Lung (tissue), 12 donors: ENCODE measurements around the gene CFHR2. TPM values are rescaled to one million over a fixed set of nuclear protein-coding genes. Genes with fewer than 3 reads are reported as not detected.

Experiments
- ATAC-seq: fragments of 200-7000 bp; cut with Tn5 transposase; one replicate; pipeline ENCODE4 v1.9.1; 2020; ENCODE audit warnings: moderate number of reproducible peaks; ENCODE audit not compliant: insufficient read depth, low FRiP score
- DNase-seq, 3 donors: peaks; one replicate each; pipeline ENCODE4 v3.0.0-alpha.2; 2013 to 2017
- H3K27ac ChIP-seq, 2 donors: one replicate each; pipeline ENCODE4 v1.5.1; 2013; ENCODE audit warnings: mild to moderate bottlenecking in 2 of 2, moderate library complexity in 2 of 2, control low read depth in 1 of 2, inconsistent platforms in 1 of 2, low read depth in 1 of 2, low read length in 1 of 2
- H3K27me3 ChIP-seq, 3 donors: one replicate each; pipeline ENCODE4 v1.5.1; 2013; ENCODE audit warnings: low read length in 2 of 3; ENCODE audit not compliant: control insufficient read depth in 3 of 3, insufficient read depth in 3 of 3
- H3K36me3 ChIP-seq, 4 donors: one replicate each; pipeline ENCODE4 v1.5.1; 2013; ENCODE audit warnings: low read length in 4 of 4, mild to moderate bottlenecking in 1 of 4, moderate library complexity in 1 of 4; ENCODE audit not compliant: control insufficient read depth in 4 of 4, insufficient read depth in 4 of 4
- H3K4me1 ChIP-seq, 5 donors: one replicate each; pipeline ENCODE4 v1.5.1; 2013; ENCODE audit warnings: low read length in 5 of 5, mild to moderate bottlenecking in 2 of 5, moderate library complexity in 1 of 5; ENCODE audit not compliant: control insufficient read depth in 5 of 5, insufficient read depth in 5 of 5
- H3K4me3 ChIP-seq: one replicate; pipeline ENCODE4 v1.5.1; 2013; ENCODE audit warnings: mild to moderate bottlenecking, control low read depth, moderate library complexity
- H3K9ac ChIP-seq, 2 donors: one replicate each; pipeline ENCODE4 v1.5.1; 2013; ENCODE audit warnings: low read length in 2 of 2, control low read depth in 1 of 2; ENCODE audit not compliant: insufficient read depth in 1 of 2
- H3K9me3 ChIP-seq, 4 donors: one replicate each; pipeline ENCODE4 v1.5.1; 2013; ENCODE audit warnings: low read length in 3 of 4, mild to moderate bottlenecking in 1 of 4, moderate library complexity in 1 of 4; ENCODE audit not compliant: control insufficient read depth in 4 of 4, insufficient read depth in 3 of 4
- CTCF ChIP-seq: IDR thresholded peaks from 2 replicates; pipeline ENCODE4 v1.5.1; 2012; ENCODE audit warnings: mild to moderate bottlenecking; ENCODE audit errors: control extremely low read depth, extremely low read depth
- WGBS, 2 donors: extraction: QIAGEN DNeasy Blood & Tissue Kit; methylation state at CpG; one replicate each; pipeline ENCODE4 v1.1.7; 2013; 5-methylcytosine and 5-hydroxymethylcytosine counted together
- polyA plus RNA-seq, 2 donors: library from polyadenylated mRNA; stranded (reverse); fragments of 200-250 nt; gene quantifications; one replicate each; pipeline ENCODE4 v1.2.1, GENCODE V29; 2013
- total RNA-seq, 2 donors: library from RNA; depleted of rRNA in 1 of 2; stranded (reverse); fragments of >200 nt in 1 of 2; gene quantifications; one replicate each; pipeline ENCODE4 v1.2.1, GENCODE V29; 2014 to 2021
- donor health status: control.
- donor health status: control.
- donor health status: Bipolar disorder and iron deficiency.
- donor health status: healthy.
- donor health status: DM: yes; HTN: yes; CAD: no.

The CFHR2 gene
- total and polyA plus RNA-seq, 4 donors: 0.28 TPM; not detected in 3

DNA sequence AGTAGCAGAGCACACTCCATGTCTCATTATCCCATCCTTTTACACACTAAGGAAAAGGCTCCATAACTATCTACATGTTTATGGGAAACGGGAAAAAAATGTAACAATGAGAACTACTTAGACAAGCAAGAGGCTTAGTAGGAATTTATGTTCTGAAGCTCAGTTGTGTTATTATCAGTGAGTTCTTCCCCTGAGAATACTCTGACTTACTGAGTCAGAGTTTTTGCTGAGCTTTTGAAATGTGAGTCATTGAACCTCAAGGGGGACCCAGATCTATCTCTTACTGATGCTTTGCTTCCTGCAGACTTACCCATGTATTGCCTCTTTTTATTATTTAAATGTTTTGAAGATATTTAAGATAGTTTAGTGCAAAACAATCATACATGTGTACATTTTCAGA is 53.9 kb downstream of the CFHR2 start:
- H3K36me3 ChIP-seq: no peaks in the 10 kb centered on the region
- DNase-seq (no peak), ATAC-seq (no peak)
- no peak for TF ChIP-seq CTCF
- 91 to 95% methylated on average over 1 of the region's 1 CpG for WGBS, 2 donors
- H3K9ac ChIP-seq: no peak overlapping the region
- no peaks in the 10 kb centered on the region for H3K4me1 ChIP-seq
- no peaks in the 10 kb centered on the region for H3K27me3 ChIP-seq
- H3K4me3 ChIP-seq: no peak overlapping the region
- H3K27ac ChIP-seq: no peak overlapping the region
- H3K9me3 ChIP-seq: no peaks in the 10 kb centered on the region

GRCh38 chr1:197001828-197002227 is 58.3 kb downstream of the CFHR2 start:
- H3K27me3 ChIP-seq: no peaks in the 10 kb centered on the region
- no peak for TF ChIP-seq CTCF
- DNase-seq: no peak
- H3K4me1 ChIP-seq: no peaks in the 10 kb centered on the region
- no peaks in the 10 kb centered on the region for H3K36me3 ChIP-seq
- no peak for ATAC-seq
- H3K4me3 ChIP-seq: no peak overlapping the region
- 79 to 93% methylated on average over 2 of the region's 2 CpGs for WGBS, 2 donors
- H3K9ac ChIP-seq: no peak overlapping the region
- H3K27ac ChIP-seq: no peak overlapping the region
- H3K9me3 ChIP-seq: no peaks in the 10 kb centered on the region

- no peaks in the 10 kb centered on the region for H3K4me1 ChIP-seq
- H3K9ac ChIP-seq: no peak overlapping the region
- no peaks in the 10 kb centered on the region for H3K36me3 ChIP-seq
- no peak for TF ChIP-seq CTCF
- H3K4me3 ChIP-seq: no peak overlapping the region
- 66 to 75% methylated on average over 2 of the region's 2 CpGs for WGBS, 2 donors
- no peak overlapping the region for H3K27ac ChIP-seq
- no peaks in the 10 kb centered on the region for H3K9me3 ChIP-seq
- DNase-seq (no peak), ATAC-seq (no peak)
- H3K27me3 ChIP-seq: no peaks in the 10 kb centered on the region
Observed at GRCh38 chr1:197003132-197003531, 59.6 kb downstream of the CFHR2 start.

GRCh38 chr1:197008861-197009260 is 65.3 kb downstream of the CFHR2 start:
- peaks cover 0 to 7% (median 0%) of the 10 kb centered on the region in 4 donors for H3K9me3 ChIP-seq
- no peaks in the 10 kb centered on the region for H3K27me3 ChIP-seq
- H3K4me1 ChIP-seq: no peaks in the 10 kb centered on the region
- no peaks in the 10 kb centered on the region for H3K36me3 ChIP-seq
- H3K4me3 ChIP-seq: no peak overlapping the region
- WGBS, 2 donors: 89 to 95% methylated on average over 6 of the region's 6 CpGs
- H3K27ac ChIP-seq: no peak overlapping the region
- DNase-seq (no peak), ATAC-seq (no peak)
- no peak for TF ChIP-seq CTCF
- H3K9ac ChIP-seq: no peak overlapping the region
